ENCODE data around the gene MOGAT2. TPM values are rescaled to one million over a fixed set of nuclear protein-coding genes. Genes with fewer than 3 reads are reported as not detected.
"Not testable (repeated sequence)": the region's sequence is repeated elsewhere in the genome, so short reads cannot be mapped to it uniquely, and the experiment has no call there.

Gene MOGAT2
- total and polyA plus RNA-seq, 2 donors: 1.2 to 2.2 TPM

- no peak for DNase-seq (ENCODE audit: extremely low spot score)
Observed at GRCh38 chr11:75728992-75729391, 11.4 kb downstream of the MOGAT2 start.

GRCh38 chr11:75731095-75731494 is 13.5 kb downstream of the MOGAT2 start:
- DNase-seq (ENCODE audit: extremely low spot score): no peak
- 93% methylated on average over 5 of the region's 5 CpGs for whole genome bisulfite sequencing
- no peak overlapping the region for H3K4me3 ChIP-seq (ENCODE audit: low read depth, low read length)
- H3K27ac ChIP-seq (ENCODE audit: low read depth): no peak overlapping the region
- no peaks in the 10 kb centered on the region for H3K4me1 ChIP-seq (ENCODE audit: insufficient read depth)
- H3K36me3 ChIP-seq (ENCODE audit: insufficient read depth): no peaks in the 10 kb centered on the region

More at GRCh38 chr11:75728992-75729391, 11.4 kb downstream of the MOGAT2 start:
- Histone ChIP-seq H3K27ac (ENCODE audit: low read depth) (no peak overlapping the region), H3K4me1 (ENCODE audit: insufficient read depth) (no peaks in the 10 kb centered on the region), H3K36me3 (ENCODE audit: insufficient read depth) (no peaks in the 10 kb centered on the region), H3K4me3 (ENCODE audit: low read depth, low read length) (no peak overlapping the region)
- WGBS: 92% methylated on average over 2 of the region's 2 CpGs

- Histone ChIP-seq H3K4me3 (ENCODE audit: low read depth, low read length) (no peak overlapping the region), H3K36me3 (ENCODE audit: insufficient read depth) (no peaks in the 10 kb centered on the region), H3K27ac (ENCODE audit: low read depth) (no peak overlapping the region), H3K4me1 (ENCODE audit: insufficient read depth) (no peaks in the 10 kb centered on the region)
- DNase-seq (ENCODE audit: extremely low spot score): no peak
- WGBS: 96% methylated on average over 8 of the region's 8 CpGs
Observed at GRCh38 chr11:75733071-75733430, 15.4 kb downstream of the MOGAT2 start.

GRCh38 chr11:75733431-75734107 is 15.9 kb downstream of the MOGAT2 start:
- H3K27ac ChIP-seq (ENCODE audit: low read depth): no peak overlapping the region
- WGBS: 81% methylated on average over 5 of the region's 5 CpGs
- no peak for DNase-seq (ENCODE audit: extremely low spot score)
- H3K36me3 ChIP-seq (ENCODE audit: insufficient read depth): no peaks in the 10 kb centered on the region
- H3K4me1 ChIP-seq (ENCODE audit: insufficient read depth): no peaks in the 10 kb centered on the region
- no peak overlapping the region for H3K4me3 ChIP-seq (ENCODE audit: low read depth, low read length)

GRCh38 chr11:75734491-75735180 is 17.0 kb downstream of the MOGAT2 start:
- DNase-seq (ENCODE audit: extremely low spot score): no peak
- no peaks in the 10 kb centered on the region for H3K4me1 ChIP-seq (ENCODE audit: insufficient read depth)
- WGBS: 73% methylated on average over 5 of the region's 5 CpGs
- no peak overlapping the region for H3K4me3 ChIP-seq (ENCODE audit: low read depth, low read length)
- no peak overlapping the region for H3K27ac ChIP-seq (ENCODE audit: low read depth)
- no peaks in the 10 kb centered on the region for H3K36me3 ChIP-seq (ENCODE audit: insufficient read depth)

GRCh38 chr11:75735181-75735845 is 17.7 kb downstream of the MOGAT2 start:
- no peak for DNase-seq (ENCODE audit: extremely low spot score)
- no peak overlapping the region for H3K27ac ChIP-seq (ENCODE audit: low read depth)
- no peaks in the 10 kb centered on the region for H3K36me3 ChIP-seq (ENCODE audit: insufficient read depth)
- no peaks in the 10 kb centered on the region for H3K4me1 ChIP-seq (ENCODE audit: insufficient read depth)
- no peak overlapping the region for H3K4me3 ChIP-seq (ENCODE audit: low read depth, low read length)
- WGBS: 94% methylated on average over 4 of the region's 4 CpGs

- Histone ChIP-seq H3K4me3 (ENCODE audit: low read depth, low read length) (no peak overlapping the region), H3K27ac (ENCODE audit: low read depth) (no peak overlapping the region), H3K4me1 (ENCODE audit: insufficient read depth) (no peaks in the 10 kb centered on the region), H3K36me3 (ENCODE audit: insufficient read depth) (no peaks in the 10 kb centered on the region)
- WGBS: 90% methylated on average over 6 of the region's 6 CpGs
- no peak for DNase-seq (ENCODE audit: extremely low spot score)
Observed at GRCh38 chr11:75737314-75737713, 19.7 kb downstream of the MOGAT2 start.

- H3K36me3 ChIP-seq (ENCODE audit: insufficient read depth): no peaks in the 10 kb centered on the region
- H3K27ac ChIP-seq (ENCODE audit: low read depth): no peak overlapping the region
- 94% methylated on average over 1 of the region's 1 CpG for WGBS
- no peak for DNase-seq (ENCODE audit: extremely low spot score)
- H3K4me3 ChIP-seq (ENCODE audit: low read depth, low read length): no peak overlapping the region
- H3K4me1 ChIP-seq (ENCODE audit: insufficient read depth): no peaks in the 10 kb centered on the region
Observed at GRCh38 chr11:75740681-75741080, 23.0 kb downstream of the MOGAT2 start.

- not testable (repeated sequence) for H3K4me1 ChIP-seq (ENCODE audit: insufficient read depth); DNase-seq (ENCODE audit: extremely low spot score); H3K4me3 ChIP-seq (ENCODE audit: low read depth, low read length); H3K27ac ChIP-seq (ENCODE audit: low read depth); H3K36me3 ChIP-seq (ENCODE audit: insufficient read depth)
- 99% methylated on average over 4 of the region's 4 CpGs for WGBS
Observed at GRCh38 chr11:75743159-75743558, 25.5 kb downstream of the MOGAT2 start.

GRCh38 chr11:75743711-75744563 is 26.3 kb downstream of the MOGAT2 start:
- no peak overlapping the region for H3K27ac ChIP-seq (ENCODE audit: low read depth)
- H3K4me1 ChIP-seq (ENCODE audit: insufficient read depth): no peaks in the 10 kb centered on the region
- DNase-seq (ENCODE audit: extremely low spot score): no peak
- 46% methylated on average over 9 of the region's 9 CpGs for WGBS
- H3K4me3 ChIP-seq (ENCODE audit: low read depth, low read length): no peak overlapping the region
- H3K36me3 ChIP-seq (ENCODE audit: insufficient read depth): no peaks in the 10 kb centered on the region

- Histone ChIP-seq H3K27ac (ENCODE audit: low read depth) (no peak overlapping the region), H3K4me3 (ENCODE audit: low read depth, low read length) (no peak overlapping the region), H3K4me1 (ENCODE audit: insufficient read depth) (no peaks in the 10 kb centered on the region), H3K36me3 (ENCODE audit: insufficient read depth) (no peaks in the 10 kb centered on the region)
- DNase-seq (ENCODE audit: extremely low spot score): no peak
- WGBS: 88% methylated on average over 5 of the region's 5 CpGs
Observed at GRCh38 chr11:75745807-75746206, 28.2 kb downstream of the MOGAT2 start.

- H3K4me1 ChIP-seq (ENCODE audit: insufficient read depth); H3K27ac ChIP-seq (ENCODE audit: low read depth); H3K36me3 ChIP-seq (ENCODE audit: insufficient read depth); DNase-seq (ENCODE audit: extremely low spot score); H3K4me3 ChIP-seq (ENCODE audit: low read depth, low read length): not testable (repeated sequence)
- WGBS: 60% methylated on average over 17 of the region's 26 CpGs
Observed at GRCh38 chr11:75748729-75749273, 31.2 kb downstream of the MOGAT2 start.

- H3K27ac ChIP-seq (ENCODE audit: low read depth); H3K36me3 ChIP-seq (ENCODE audit: insufficient read depth); H3K4me1 ChIP-seq (ENCODE audit: insufficient read depth); DNase-seq (ENCODE audit: extremely low spot score); H3K4me3 ChIP-seq (ENCODE audit: low read depth, low read length): not testable (repeated sequence)
Observed at GRCh38 chr11:75754933-75755332, 37.3 kb downstream of the MOGAT2 start.
